Measurements from ENCODE around the gene DOCK8.

- TF ChIP-seq, protein P1, sequence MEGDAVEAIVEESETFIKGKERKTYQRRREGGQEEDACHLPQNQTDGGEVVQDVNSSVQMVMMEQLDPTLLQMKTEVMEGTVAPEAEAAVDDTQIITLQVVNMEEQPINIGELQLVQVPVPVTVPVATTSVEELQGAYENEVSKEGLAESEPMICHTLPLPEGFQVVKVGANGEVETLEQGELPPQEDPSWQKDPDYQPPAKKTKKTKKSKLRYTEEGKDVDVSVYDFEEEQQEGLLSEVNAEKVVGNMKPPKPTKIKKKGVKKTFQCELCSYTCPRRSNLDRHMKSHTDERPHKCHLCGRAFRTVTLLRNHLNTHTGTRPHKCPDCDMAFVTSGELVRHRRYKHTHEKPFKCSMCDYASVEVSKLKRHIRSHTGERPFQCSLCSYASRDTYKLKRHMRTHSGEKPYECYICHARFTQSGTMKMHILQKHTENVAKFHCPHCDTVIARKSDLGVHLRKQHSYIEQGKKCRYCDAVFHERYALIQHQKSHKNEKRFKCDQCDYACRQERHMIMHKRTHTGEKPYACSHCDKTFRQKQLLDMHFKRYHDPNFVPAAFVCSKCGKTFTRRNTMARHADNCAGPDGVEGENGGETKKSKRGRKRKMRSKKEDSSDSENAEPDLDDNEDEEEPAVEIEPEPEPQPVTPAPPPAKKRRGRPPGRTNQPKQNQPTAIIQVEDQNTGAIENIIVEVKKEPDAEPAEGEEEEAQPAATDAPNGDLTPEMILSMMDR (IDR thresholded peaks at IDR 0.05; ENCODE audit: low read length) = no peak
- no peak for TF ChIP-seq EZH2 (IDR thresholded peaks at IDR 0.05; ENCODE audit: borderline replicate concordance, low read length)
These were observed 157.5 kb downstream of the DOCK8 start for GRCh38 chr9:372128-372527.

All from OCI-LY1 (cell line).